HG02610 (cell line): ENCODE data around the gene AMIGO1.
A peak's percentile ranks its signal among the peaks of the same experiment; 100 is the strongest.

Experiments
- ATAC-seq: cut with Tn5 transposase; IDR thresholded peaks from one replicate; pipeline ENCODE4 v1.9.1; 2021; ENCODE audit warnings: mild to moderate bottlenecking, moderate library complexity; ENCODE audit not compliant: unreplicated experiment

AMIGO1 gene

GRCh38 chr1:109509176-109510134 is at the start of gene AMIGO1:
AMIGO1 (minus strand) TSS chr1:109509727; CDS start chr1:109508912, 815 bp downstream.
- peak; percentile 37 for ATAC-seq

- ATAC-seq = no peak
Measured at GRCh38 chr1:109557520-109557919, 48.0 kb upstream of the AMIGO1 start.

- ATAC-seq = no peak
Measured at GRCh38 chr1:109556563-109556962, 47.0 kb upstream of the AMIGO1 start.

GRCh38 chr1:109548321-109549267 is 39.1 kb upstream of the AMIGO1 start, which contains the start of gene GNAI3:
GNAI3 (plus strand) TSS chr1:109548615; CDS start chr1:109548721, 106 bp downstream.
- ATAC-seq = peak; percentile 90

- peak; percentile 8 for ATAC-seq
Measured at GRCh38 chr1:109547463-109548320, 38.2 kb upstream of the AMIGO1 start.

GRCh38 chr1:109546311-109547109 is 37.0 kb upstream of the AMIGO1 start:
- peak; percentile 43 for ATAC-seq

- ATAC-seq = no peak
Measured at GRCh38 chr1:109543988-109544735, 34.6 kb upstream of the AMIGO1 start.

GRCh38 chr1:109543283-109543987 is 33.9 kb upstream of the AMIGO1 start:
- ATAC-seq = no peak

GRCh38 chr1:109542657-109543056 is 33.1 kb upstream of the AMIGO1 start:
- ATAC-seq = no peak

GRCh38 chr1:109541102-109541501 is 31.6 kb upstream of the AMIGO1 start:
- ATAC-seq = no peak

GRCh38 chr1:109539676-109540075 is 30.1 kb upstream of the AMIGO1 start, which contains the start of gene GPR61:
GPR61 (plus strand) TSS chr1:109539872; CDS start chr1:109543023, 3,151 bp downstream.
- ATAC-seq = no peak

GRCh38 chr1:109538827-109539555 is 29.5 kb upstream of the AMIGO1 start:
- no peak for ATAC-seq

- ATAC-seq = no peak
Measured at GRCh38 chr1:109537450-109538178, 28.1 kb upstream of the AMIGO1 start.

- ATAC-seq = no peak
Measured at GRCh38 chr1:109535971-109536491, 26.5 kb upstream of the AMIGO1 start.

- no peak for ATAC-seq
Measured at GRCh38 chr1:109535481-109535880, 26.0 kb upstream of the AMIGO1 start.

GRCh38 chr1:109534307-109534858 is 24.9 kb upstream of the AMIGO1 start:
- no peak for ATAC-seq
